GM12801 (cell line): ENCODE data around the gene RBM33.

Experiments used
- CTCF ChIP-seq: IDR thresholded peaks from one replicate; pipeline ENCODE4 v1.5.1; 2011; ENCODE audit warnings: control low read depth; ENCODE audit not compliant: insufficient read length; ENCODE audit errors: extremely low read depth

Gene RBM33

DNA sequence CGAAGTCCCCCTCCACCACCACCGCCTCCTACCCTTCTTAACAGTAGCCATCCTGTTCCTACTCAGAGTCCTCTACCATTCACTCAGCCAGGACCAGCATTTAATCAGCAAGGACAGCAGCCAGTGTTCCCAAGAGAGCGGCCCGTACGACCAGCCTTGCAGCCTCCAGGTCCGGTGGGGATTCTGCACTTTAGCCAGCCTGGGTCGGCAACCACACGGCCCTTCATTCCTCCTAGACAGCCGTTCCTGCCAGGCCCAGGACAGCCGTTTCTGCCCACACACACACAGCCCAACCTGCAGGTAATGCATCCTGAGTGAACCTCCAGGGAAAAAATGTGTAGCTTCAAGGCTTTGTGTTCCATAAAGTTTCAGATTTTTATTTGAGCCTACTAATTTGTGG lies 93.6 kb downstream of the RBM33 start:
- no peak for TF ChIP-seq CTCF

- TF ChIP-seq CTCF, result no peak
These were observed 94.4 kb downstream of the RBM33 start for GRCh38 chr7:155738652-155739537.

- TF ChIP-seq CTCF, result no peak
These were observed 95.2 kb downstream of the RBM33 start for GRCh38 chr7:155739538-155740143.

DNA sequence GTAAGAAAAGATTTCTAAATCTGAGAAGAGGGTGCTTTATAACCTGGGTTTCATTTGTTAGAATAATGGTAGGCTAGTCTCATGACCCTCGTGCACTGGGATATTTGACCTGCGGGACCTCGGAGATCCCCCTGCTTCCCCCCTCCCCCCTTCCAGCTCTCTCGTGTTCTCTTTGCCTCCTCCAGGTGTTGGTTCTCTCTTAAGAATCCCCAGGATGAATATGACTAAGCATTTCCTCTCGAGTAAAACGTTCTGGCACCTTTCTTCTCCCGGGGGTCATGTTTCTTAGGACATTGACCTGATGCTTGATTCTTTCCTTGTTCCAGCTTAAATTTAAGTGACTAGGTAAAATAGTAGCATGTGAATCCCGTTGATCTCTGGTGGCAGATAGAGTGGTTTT lies 96.6 kb downstream of the RBM33 start:
- no peak for TF ChIP-seq CTCF

DNA sequence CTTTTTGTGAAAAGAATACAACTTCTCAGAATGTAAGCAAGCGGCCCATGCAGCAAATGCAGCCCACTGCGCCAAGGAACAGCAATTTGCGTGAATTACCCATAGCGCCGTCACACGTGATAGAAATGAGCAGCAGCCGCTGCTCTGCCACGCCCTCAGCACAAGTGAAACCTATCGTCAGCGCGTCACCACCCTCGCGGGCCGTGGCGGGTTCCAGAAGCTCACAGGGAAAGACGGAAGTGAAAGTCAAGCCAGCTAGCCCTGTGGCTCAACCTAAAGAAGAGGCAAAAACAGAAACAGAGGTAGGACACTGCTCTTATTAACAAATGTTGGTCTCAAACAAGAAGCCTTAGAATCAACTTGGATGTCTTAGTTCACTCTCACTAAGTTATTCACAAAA lies 97.3 kb downstream of the RBM33 start:
- no peak for TF ChIP-seq CTCF

DNA sequence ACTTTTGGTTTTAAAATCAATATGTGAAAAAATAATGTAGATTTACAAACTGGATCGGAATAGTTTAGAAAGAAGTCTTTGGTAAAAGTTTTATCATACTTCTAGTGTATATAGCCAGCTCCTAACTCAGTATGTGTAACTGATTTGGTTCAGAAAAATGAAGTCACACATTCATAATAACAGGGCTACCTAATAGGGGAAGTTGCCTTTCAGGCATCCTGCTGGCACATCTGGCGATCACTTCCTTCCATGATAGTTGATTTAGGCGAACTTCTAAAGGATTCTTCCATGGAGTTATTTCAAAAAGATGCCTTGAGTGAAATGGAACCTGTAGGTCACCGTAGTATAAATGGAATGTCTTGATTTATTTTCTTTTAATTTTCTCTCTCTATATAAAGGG lies 98.7 kb downstream of the RBM33 start:
- TF ChIP-seq CTCF, result no peak

DNA sequence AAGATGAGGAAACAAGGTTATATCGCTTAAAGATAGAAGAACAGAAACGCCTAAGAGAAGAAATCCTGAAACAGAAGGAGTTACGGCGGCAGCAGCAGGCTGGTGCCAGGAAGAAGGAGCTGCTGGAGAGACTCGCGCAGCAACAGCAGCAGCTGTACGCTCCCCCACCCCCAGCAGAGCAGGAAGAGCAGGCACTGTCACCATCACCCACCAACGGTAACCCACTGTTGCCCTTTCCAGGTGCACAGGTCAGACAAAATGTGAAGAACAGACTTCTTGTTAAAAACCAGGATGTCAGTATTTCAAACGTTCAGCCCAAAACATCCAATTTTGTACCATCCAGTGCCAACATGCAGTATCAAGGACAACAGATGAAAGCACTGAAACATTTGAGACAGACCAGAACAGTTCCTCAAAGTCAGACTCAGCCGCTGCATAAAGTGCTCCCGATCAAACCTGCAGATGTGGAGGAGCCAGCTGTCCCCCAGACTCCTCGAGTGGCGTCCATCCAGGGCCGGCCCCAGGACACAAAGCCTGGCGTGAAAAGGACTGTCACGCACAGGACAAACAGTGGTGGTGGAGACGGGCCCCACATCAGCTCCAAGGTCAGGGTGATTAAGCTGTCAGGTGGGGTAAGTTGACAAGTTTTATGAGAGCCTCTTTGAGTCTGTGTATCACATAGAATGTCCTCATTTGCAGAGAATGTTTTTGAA lies 100.7 kb downstream of the RBM33 start:
- TF ChIP-seq CTCF, result no peak
